ENCODE results near the gene HK1.

HK1 gene

DNA sequence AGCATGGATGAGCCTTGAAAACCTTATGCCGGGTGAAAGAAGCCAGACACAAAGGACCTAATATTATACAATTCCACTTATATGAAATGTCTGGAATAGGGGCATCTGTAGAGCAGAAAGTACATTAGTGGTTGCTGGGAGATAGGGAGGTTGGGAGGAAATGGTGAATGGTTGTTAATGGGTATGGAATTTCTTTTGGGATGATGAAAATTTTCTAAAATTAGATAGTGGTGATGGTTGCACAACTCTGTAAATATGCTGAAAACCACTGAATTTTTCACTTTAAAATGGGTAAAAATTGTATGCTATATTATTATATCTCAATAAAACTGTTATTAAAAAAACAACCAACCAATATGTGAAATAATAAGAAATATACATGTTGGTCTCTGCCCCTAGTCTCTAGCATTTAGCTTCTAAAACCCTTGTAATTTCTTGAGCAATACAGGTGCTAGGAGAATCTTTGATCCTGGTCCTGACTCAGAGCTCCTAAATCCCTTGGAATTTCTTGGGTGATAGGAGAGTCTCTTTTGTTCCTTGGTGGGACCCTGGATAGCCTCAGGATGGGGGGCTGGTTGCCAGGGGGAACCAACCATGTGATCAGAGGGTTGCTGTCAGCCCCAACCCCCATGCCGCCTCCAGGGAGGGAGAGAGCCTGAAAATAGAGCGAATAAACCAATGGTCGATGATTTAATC is 74.4 kb downstream of the HK1 start:
- no peak for DNase-seq

DNA sequence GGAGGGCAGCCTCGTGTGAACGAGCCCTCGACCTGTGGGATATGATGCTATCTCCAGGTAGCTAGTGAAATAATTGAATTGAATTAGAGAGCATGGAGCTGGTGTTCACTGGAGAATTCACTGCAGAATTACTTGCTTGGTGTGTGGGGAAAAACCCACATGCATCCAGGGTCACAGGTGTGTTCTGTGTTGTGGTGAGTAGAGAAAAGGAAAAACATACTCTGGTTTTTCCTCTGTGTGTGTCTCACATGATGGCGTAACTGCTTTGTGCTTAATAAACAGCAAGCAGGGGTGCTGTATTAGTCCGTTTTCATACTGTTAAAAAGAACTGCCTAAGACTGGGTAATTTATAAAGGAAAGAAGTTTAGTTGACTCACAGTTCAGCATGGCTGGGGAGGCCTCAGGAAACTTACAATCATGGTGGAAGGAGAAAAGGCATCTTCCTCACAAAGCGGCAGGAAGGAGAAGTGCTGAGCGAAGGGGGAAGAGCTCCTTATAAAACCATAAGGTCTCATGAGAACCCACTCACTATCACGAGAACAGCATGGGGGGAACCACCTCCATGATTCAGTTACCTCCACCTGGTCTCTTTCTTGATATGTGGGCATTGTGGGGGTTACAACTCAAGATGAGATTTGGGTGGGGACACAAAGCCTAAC is 75.8 kb downstream of the HK1 start:
- no peak for DNase-seq

DNA sequence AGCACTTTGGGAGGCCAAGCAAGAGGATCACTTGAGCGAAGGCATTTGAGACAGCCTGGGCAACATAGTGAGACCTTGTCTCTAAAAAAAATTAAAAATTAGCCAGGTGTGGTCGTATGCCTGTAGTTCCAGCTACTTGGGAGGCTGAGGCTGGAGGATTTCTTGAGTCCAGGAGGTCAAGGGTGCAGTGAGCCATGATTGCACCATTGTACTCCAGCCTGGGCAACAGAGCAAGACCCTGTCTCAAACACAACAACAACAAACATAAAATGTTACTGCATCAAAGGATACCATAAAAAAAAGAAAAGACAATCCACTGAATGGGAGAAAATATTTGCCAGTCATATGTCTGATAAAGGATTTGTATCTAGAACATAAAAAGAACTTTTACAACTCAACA is 77.9 kb downstream of the HK1 start:
- DNase-seq: no peak

DNA sequence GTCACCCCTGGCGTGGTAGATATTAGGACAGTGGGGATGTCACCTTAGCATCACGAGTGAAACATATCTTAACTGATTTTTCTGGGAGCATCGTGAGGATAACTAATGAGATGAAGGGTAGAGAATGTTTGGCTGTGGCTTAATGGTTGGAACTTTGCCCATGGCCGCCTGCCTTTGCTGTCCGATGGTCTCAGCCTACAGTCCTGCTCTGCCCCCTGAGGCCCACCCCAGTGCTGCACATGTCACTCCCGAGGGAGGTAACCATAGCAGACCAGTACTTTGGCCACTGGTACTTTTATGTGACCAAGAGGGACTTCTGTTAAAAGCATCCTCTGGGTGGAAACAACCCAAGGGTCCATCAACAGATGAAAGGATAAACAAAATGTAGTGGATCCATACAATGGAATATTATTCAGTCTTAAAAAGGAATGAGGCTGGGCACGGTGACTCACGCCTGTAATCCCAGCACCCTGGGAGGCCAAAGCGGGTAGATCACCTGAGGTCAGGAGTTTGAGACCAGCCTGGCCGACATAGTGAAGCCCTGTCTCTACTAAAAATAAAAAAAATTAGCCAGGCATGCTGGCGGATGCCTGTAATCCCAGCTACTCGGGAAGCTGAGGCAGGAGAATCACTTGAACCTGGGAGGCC is 80.0 kb downstream of the HK1 start:
- no peak for DNase-seq

DNA sequence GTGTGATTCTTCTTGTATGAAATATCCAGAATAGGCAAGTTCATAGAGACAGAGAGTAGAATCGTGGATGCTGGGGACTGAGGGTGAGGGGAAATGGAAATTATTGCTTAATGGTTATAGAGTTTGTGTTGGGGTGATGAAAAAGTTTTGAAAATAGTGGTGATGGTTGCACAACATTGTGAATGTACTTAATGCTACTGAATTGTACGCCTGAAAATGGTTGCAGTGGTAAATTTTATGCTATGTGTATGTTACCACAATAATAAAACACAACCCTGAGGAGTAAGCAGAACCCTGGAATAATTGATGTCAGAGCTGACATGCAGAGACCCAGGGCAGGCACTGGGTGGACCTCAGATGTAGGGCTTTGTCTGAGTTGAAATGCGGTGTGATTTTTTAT is 80.9 kb downstream of the HK1 start:
- no peak for DNase-seq

DNA sequence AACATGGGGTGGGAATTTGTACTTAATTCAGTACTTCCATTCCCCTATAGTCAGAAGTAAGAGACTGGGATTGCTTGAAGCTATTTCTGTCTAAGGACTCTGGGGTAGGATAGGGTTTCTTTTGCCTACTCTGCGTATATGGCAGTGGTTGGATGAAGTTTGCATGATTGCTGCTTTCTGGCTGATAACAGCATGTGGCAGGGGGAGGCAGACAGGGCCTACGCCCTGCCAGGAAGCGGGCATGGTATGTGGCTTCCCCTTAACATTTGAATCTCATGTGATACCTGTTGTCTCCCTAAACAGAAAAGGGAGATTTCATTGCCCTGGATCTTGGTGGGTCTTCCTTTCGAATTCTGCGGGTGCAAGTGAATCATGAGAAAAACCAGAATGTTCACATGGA is 81.3 kb downstream of the HK1 start:
- DNase-seq: no peak

DNA sequence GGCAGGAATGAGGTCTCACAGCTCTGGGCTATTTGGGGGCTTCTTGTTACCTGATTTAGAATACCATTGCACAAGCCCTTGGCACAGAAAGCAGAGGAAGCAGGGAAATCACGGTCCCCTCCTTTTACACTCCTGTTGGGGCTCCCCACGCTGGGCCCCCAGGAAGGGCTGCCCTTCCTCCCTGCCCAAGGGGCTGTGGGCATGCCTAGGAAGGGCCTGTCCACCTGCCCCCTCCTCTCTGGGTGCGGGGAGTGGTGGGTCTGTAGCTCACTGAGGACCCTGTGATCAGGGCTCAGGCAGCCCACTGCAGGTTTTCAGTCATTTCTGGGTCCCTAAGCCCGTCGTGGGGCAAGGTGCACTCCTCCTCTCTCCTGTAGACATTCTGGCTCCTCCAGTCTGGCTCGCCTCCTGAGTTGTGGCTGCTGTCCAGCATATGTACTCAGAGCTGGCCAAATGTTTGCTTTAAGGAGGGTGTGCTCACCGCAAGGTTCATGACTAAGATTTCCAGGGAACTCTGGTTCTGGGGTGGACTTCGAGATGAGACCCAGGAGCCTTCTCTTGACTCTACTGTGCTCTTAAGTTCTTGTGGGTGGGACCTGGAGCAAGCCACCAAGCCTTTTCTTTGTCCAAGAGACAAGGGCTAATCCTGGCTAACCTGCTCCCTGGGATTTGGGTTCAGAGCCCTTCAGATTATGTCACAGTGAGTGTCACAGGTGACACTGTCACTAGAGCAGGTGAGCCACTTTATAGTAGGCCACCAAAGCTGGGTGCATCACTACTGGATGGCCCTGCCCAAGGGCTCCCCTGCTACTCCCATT is 82.4 kb downstream of the HK1 start:
- no peak for DNase-seq

DNA sequence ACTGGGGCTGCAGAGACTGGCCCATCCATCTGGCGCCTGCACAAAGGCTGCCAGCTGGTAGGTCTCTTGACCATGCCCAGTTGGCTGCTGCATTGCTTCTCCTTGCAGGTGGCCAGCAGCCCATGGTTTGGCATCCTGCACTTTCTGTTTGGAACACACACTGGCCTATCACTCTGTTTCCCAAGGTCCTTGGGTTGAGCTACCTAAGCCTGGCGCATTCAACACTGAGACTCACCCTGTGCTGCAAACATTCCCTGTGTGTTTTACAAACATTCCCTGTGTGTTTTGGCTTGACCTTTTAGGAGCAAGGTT is 83.0 kb downstream of the HK1 start:
- DNase-seq: no peak

DNA sequence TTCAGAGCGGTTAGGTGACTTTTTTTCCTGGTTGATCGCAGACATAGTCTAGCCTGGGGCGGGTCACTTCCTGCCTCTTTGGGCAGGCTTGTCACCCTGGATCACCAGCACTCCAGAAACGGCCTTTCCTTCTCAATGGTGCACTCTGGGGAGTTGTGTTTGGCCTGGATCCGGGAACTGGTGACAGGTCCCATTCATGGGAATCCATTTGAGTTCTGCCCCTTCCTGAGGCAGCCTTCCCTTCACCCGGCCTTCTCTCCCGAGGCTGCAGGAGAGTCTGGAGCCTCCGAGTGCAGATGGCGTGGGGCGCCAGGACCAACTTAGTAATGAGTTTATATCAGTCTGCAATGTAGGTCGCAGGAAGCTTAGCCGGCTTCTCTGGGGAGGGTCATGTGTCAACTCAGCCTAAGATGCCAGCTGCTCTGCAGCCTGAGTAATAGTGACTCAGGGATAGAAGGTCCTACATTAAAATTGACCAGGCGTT is 84.2 kb downstream of the HK1 start:
- no peak for DNase-seq

DNA sequence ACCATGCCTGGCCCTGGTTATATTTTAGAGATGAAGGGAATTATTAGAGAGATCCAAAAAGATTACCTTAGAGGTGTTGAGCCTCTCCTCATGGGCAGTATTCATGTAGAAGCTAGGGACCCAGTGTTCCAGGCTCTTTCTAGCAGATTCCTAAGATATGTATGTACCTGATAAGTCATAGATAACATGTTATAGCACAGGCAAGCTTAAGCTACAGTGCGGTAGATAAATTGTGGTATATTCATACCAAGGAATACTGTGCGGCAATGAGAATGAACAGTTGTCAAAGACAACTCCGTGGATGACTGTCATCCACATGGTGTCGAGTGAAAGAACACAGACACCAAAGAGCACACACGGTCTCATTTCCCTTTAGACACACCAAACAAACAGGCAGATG is 85.4 kb downstream of the HK1 start:
- DNase-seq: no peak

DNA sequence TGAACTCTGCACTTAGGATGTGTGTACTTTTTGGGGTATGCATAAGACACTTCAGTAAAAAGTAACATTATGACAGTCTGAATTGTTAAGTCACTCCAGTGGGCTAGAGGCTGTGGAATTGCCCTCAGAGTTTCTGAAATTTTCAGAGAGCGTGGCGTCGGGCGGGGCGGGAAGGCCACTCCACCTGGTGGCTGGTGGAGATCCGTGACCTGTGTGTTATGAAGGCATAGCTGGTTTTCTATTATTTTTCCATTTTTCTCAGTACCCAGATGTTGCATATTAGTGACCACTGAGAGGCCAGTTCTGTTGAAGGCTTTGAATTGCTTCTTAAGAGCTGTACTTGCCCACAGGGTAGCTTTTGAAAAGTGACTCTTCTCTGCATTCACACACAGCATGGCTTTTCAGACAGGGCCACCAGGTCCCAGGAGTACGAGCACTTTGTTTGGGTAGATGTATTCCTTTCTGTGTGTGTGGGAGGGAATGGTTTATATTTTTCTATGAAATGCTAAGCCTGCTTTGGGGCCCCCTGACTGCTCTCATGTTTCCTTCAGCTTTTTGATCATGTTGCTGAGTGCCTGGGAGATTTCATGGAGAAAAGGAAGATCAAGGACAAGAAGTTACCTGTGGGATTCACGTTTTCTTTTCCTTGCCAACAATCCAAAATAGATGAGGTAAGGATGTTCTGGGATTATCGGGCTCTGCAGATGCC is 86.1 kb downstream of the HK1 start:
- no peak for DNase-seq

DNA sequence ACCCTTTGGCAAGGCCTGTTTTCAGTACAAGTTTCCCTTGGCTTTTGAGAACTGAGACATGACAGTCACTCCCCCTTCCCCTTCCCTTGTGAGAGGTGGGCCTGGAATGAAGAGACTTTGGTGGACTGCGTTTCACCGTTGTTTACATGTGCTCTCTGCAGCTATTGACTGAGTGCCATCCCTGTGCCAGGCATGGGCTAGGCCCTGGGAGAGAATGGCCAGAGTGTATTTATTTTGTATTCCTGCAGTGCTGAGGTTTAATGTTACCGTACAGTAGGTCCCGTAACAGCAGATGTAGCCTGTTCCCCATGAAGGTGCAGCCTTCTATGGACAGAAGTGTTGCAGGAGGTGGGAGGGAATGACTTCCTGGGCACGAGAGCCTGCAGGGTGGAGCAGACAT is 88.4 kb downstream of the HK1 start:
- no peak for DNase-seq

DNA sequence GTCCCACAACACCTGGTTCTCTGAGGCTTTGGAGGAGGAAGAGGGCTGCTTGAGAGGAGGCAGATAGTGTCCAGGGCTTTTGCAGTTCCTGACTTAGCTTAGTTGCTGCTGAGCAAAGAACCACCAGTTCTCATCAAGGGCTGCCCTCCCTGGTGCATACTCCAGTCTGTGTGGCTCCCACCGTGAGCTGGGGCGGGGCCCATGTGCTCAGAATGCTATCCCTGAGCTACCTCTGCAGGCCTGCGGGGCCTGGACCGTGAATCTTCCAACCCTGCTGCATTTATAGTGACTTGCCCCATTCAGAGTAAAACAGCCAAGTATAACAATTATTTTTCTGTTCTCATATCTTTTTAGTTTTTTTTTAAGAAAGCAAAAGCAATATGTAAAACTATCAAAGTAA is 89.2 kb downstream of the HK1 start:
- no peak for DNase-seq

DNA sequence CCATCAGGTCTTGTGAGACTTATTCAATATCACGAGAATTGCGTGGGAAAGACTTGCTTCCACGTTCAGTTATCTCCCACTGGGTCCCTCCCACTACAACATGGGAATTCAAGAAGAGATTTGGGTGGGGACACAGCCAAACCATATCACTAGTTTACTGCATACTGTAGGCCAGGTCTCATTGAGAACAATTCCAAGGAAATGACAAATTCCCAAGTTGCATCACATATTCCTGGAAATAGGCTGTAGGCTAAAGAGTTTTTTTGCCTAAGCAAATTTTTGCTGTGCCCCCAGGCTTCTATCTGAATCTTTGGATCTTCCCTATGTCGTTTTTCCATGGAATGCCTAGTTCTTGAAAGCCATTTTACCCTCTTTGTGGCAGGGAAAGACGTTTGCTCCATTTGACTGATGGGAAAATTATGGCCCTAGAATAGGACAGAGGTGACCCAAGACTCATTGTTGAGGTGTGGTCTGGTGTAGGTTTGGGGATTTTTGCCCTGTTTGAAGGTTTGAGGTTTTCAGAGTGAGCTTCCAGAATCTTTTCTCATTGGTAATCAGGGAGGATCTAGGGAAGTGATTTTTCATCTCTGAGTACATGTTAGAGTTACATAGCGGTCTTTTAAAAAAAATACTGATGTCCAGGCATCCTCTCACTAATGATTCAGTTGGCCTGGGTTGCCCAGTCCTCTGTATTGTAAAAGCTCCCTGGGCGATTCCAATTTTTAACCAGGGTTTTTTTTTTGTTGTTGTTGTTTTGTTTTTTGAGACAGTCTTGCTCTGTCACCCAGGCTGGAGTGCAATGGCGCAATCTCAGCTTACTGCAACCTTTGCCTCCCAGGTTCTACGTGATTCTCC is 94.1 kb downstream of the HK1 start:
- DNase-seq: no peak

DNA sequence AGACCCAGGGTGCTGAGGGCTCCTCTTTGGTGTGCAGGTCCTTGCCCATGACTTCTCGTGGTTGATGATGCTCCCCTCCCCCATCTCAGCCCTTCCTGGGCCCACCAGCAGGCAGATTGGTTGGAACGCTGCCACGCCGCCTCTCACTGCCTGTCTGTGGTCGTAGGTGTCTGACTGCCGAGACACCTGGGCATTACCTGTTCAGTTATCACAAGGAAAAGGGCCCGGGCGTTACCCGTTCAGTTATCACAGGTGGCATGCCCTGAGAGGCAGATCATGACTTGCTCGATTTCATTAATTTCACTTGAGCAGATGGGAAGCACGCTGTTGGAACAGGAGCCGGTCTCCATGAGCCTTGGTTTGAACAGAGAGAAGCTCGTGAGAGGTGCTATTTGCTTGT is 95.9 kb downstream of the HK1 start:
- no peak for DNase-seq

DNA sequence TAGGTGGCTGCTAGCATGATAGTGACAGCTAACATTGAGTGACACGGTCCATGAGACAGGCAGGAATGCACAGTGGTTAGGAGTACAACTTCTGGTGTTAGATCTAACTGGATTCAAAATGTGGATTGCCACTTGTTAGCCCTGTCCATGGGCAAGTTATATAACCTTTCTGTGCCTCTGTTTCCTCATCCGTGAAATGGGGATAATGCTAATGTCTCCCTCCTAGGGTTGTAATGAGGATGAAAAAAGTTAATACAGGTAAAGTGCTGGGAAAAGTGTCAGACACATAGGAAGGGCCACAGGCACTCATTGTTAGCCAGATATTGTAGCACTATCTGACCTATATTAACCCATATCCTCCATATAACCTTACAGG is 96.6 kb downstream of the HK1 start:
- DNase-seq: no peak

DNA sequence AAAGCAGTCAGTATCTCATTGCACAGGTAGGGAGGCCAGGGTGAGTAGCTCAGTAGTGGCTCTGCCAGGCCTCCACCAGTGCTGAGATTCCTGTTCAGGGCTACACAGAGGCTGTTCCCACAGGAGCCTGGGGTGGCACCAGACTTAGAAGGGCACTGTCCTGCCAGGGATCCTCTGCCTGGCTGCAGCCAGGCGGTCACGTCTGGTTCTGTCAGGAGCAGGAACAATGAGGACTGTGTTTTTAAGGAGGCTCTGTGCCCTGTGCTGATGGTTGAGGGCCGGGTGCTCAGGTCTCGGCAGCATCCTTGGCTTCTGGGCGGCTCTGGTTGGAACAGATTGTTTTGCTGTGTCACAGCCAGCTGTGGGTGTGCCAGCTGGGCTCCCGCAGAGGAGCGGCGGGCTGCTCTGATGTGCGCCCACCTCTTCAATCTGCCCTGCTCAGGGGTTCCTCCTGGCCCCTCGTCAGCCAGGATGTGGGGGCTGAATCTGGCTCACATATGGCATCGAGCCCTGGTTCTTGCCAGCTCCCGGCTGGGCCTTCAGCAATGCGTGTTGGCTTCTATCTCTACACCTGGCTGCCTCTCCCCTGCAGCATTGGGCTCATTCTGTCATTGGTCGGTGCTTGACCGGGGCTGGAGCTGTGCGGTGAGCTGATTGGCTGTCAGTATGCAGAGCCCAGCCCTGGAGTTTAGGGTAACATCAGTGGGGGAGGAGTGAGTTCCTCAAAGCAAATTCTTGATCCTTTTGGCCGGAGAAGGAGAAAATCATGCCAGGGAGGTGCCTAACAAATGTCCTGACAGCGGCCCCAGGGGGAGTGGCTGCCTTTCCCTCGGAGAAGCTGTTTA is 97.2 kb downstream of the HK1 start:
- no peak for DNase-seq

DNA sequence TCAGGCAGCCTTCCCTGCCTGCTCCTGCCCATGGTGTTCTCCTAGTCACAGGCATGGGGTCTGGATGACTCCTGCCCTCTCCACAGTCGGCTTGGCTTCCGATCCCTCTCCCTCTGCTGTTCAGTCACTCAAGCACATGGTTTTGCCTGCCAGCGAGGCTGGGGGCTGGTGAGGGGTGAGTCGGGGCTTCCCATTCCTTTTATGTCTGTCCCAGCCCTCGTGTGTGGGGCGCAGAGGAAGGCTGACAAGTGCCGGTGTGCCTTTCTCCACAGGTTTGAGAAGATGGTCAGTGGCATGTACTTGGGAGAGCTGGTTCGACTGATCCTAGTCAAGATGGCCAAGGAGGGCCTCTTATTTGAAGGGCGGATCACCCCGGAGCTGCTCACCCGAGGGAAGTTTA is 98.4 kb downstream of the HK1 start:
- no peak for DNase-seq

DNA sequence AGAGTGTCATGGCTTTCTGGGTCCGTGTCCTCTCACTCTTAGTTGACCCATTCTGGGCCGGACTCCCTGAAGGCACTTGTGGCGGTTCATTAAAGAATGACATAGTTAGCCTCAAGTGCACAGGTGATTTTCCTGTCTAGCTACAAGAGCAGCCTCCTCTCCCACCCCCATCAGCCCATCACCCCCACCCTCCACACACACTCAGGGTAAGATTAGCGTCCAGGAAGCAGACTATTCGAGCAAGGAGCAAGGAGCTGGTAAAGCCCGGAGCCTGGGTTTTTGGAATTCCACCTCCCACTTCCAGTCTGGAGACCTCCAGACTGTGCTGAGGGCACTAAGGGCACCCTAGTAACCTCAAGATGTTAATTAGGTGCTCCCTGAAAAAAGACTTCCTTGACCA is 98.9 kb downstream of the HK1 start:
- DNase-seq: no peak

DNA sequence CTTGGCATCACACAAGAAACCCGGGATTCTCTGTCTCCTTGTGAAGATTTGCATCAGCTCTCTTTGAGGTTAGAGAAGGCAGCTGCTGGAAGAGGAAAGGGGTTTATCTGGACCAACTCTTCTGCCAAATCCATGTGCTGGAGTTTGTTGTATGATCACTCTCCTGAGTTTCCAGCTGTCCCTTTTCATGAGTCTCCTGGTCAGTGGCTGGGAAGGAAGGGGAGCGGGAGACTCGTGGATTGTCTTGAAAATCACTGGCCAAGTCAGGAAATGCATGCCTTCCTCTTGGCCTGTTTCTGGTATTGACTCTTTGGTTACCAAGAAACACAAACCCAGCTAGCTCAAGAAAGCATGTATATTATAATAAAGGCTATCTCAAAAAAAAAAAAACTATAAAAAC is 99.6 kb downstream of the HK1 start:
- DNase-seq: no peak

DNA sequence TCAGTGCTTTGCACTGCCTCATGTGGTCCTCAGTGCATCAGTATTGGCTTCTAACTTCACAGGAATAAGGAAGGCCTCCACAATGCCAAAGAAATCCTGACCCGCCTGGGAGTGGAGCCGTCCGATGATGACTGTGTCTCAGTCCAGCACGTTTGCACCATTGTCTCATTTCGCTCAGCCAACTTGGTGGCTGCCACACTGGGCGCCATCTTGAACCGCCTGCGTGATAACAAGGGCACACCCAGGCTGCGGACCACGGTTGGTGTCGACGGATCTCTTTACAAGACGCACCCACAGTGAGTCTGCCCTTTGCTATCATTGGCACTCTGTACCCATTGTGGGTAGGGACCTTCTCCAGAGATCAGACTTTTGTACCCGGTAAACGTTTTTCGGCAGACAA is 101.5 kb downstream of the HK1 start:
- no peak for DNase-seq

All from stimulated activated CD4-positive, alpha-beta T cell treated with anti-CD3 and anti-CD28 coated beads, Interleukin-2, amount 100 ng/mL, for 24 hours (primary cell).